ENCODE results near the gene N4BP2L1. TPM values are rescaled to one million over a fixed set of nuclear protein-coding genes. Genes with fewer than 3 reads are reported as not detected.
A peak's percentile ranks its signal among the peaks of the same experiment; 100 is the strongest.

The N4BP2L1 gene
- total RNA-seq, 4 donors from 2014 or later: 17.2 to 31.5 (median 21.7) TPM

DNA sequence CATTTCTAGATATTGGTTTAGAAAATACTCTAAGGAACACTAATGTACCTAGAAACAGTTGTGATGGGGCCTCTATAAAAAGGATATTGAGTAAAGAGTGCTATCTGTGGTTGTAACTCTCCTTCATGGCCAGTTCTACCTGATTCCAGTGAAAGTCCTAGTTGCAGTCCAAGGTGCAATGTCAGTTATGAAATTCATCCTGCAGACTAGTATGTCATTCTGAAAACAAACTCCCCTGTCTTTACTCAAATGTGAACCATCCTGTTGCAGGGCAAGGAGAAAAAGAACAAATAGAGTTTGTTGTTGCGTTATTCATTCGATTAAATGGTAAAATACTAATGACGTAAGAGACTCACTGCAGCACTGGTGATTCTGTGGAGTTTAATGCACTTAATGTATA, 18.3 kb upstream of the N4BP2L1 start:
- no peaks in the 10 kb centered on the region for H3K4me1 ChIP-seq
- TF ChIP-seq CTCF (IDR thresholded peaks at IDR 0.05): no peak
- TF ChIP-seq POLR2A (IDR thresholded peaks at IDR 0.05): no peak
- no peaks in the 10 kb centered on the region for H3K36me3 ChIP-seq
- H3K27me3 ChIP-seq: no peaks in the 10 kb centered on the region
- H3K9me3 ChIP-seq: no peaks in the 10 kb centered on the region
- H3K27ac ChIP-seq: no peak overlapping the region
- no peak for DNase-seq
- no peak overlapping the region for H3K4me3 ChIP-seq

DNA sequence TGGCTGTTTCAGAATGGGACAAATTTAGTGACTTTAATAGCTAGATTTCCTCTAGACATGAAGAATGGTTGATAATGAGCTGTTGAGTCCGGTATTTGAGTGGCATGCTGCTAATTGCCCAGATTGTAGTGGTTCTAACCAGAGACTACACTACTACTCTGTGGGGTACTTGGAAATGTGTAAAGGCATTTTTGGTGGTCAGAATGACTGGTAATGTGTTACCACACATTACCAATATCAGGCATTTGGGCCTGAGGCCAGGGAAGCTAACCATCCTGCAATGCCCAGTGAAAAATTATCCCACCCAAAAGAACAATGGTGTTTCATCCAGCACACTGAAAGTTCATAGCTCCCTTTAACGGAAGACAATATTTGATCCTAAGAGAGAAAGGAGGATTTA, 17.5 kb upstream of the N4BP2L1 start:
- no peak for TF ChIP-seq POLR2A (IDR thresholded peaks at IDR 0.05)
- no peak for TF ChIP-seq CTCF (IDR thresholded peaks at IDR 0.05)
- Histone ChIP-seq H3K4me3 (no peak overlapping the region), H3K27ac (no peak overlapping the region), H3K36me3 (no peaks in the 10 kb centered on the region), H3K27me3 (no peaks in the 10 kb centered on the region), H3K9me3 (no peaks in the 10 kb centered on the region), H3K4me1 (no peaks in the 10 kb centered on the region)
- DNase-seq: no peak

DNA sequence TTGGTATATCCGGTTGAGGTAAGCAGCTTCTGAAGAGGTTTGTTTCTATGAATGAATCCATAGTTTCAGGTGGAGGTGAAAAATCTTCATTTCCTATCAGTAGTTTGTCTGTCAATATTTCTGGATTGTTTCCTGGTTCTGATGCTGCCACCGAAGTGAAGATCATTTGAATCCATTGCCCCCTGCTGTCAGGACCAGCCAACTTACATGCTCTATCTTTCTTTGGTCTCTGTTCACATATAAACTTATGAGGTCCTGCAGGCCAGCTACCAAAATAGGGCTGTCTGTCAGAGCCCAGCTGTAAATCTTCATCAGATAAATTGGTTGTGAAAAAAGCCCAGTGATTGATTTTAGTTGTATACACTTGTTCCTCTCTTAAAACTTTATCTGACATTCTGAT, 15.2 kb upstream of the N4BP2L1 start:
- Histone ChIP-seq H3K4me3 (no peak overlapping the region), H3K9me3 (no peaks in the 10 kb centered on the region), H3K36me3 (no peaks in the 10 kb centered on the region), H3K27ac (no peak overlapping the region), H3K27me3 (no peaks in the 10 kb centered on the region), H3K4me1 (no peaks in the 10 kb centered on the region)
- DNase-seq: peak in 2 of 3 donors; percentile 45 to 73
- TF ChIP-seq POLR2A (IDR thresholded peaks at IDR 0.05) (no peak), CTCF (IDR thresholded peaks at IDR 0.05) (peak; percentile 17 to 54 (median 44))

- H3K36me3 ChIP-seq: no peaks in the 10 kb centered on the region
- TF ChIP-seq POLR2A (IDR thresholded peaks at IDR 0.05): no peak
- TF ChIP-seq CTCF (IDR thresholded peaks at IDR 0.05): no peak
- no peaks in the 10 kb centered on the region for H3K27me3 ChIP-seq
- no peak overlapping the region for H3K27ac ChIP-seq
- no peak overlapping the region for H3K4me3 ChIP-seq
- no peak for DNase-seq
- no peaks in the 10 kb centered on the region for H3K4me1 ChIP-seq
- H3K9me3 ChIP-seq: no peaks in the 10 kb centered on the region
These were observed 10.9 kb upstream of the N4BP2L1 start for GRCh38 chr13:32438871-32439270.

DNA sequence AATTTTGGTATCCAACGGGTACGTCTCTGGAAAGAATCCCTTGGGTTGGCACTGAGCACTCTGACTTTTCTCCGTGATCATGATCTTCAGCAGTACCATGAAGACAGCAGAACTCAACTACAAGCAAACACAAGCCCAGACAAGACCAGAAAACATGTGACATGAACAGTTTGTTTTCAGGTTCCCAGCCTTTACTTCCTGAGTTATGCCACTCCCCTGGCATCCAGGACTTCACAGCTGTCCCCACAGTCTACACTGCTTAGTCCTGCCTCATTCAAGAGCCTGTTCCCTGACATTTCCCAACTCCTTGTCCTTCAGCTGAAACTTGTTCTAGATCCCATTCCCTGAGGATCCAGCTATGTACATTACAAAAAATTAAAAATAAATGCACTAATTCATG, 4.9 kb upstream of the N4BP2L1 start:
- Histone ChIP-seq H3K27ac (no peak overlapping the region), H3K36me3 (no peaks in the 10 kb centered on the region), H3K4me1 (peaks cover 0 to 7% (median 0%) of the 10 kb centered on the region in 4 donors), H3K4me3 (no peak overlapping the region), H3K27me3 (no peaks in the 10 kb centered on the region), H3K9me3 (no peaks in the 10 kb centered on the region)
- TF ChIP-seq POLR2A (IDR thresholded peaks at IDR 0.05) (no peak), CTCF (IDR thresholded peaks at IDR 0.05) (no peak)
- no peak for DNase-seq

DNA sequence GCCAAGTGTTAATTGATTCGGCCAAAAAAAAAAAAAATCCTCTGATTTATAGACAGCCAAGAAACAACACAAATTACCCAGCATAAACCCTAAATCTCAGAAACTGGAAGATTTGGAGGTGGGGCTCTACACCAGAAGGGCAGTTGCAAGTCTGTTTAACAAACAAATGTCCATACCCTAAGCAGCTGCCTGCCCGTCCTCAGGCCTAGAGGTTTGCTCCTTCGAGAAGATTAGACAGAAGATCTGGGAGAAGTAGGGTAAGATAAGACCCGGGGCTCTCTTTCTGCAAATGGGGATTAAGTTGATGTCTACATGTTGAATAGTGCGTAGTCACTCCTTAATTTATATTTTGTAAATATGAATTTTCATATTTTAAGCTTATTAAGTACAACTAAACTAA, 3.4 kb upstream of the N4BP2L1 start:
- Histone ChIP-seq H3K27ac (no peak overlapping the region), H3K9me3 (no peaks in the 10 kb centered on the region), H3K4me3 (no peak overlapping the region), H3K27me3 (no peaks in the 10 kb centered on the region), H3K4me1 (peaks cover 0 to 7% (median 0%) of the 10 kb centered on the region in 4 donors), H3K36me3 (no peaks in the 10 kb centered on the region)
- DNase-seq: no peak
- TF ChIP-seq POLR2A (IDR thresholded peaks at IDR 0.05) (no peak), CTCF (IDR thresholded peaks at IDR 0.05) (no peak)
